OCI-LY7 (cell line): ENCODE results near the gene PITPNC1.

ENCODE experiments used
- EZH2phosphoT487 ChIP-seq: fragments of 200-600 bp; sonication (generic); IDR thresholded peaks from 2 replicates; pipeline ENCODE4 v1.6.1; 2018; ENCODE audit warnings: low read depth, borderline replicate concordance, mild to moderate bottlenecking, mixed run types, antibody characterized with exemption, low read length, moderate library complexity, mixed read lengths
- TF ChIP-seq, protein P1 (sequence below): fragments of 200-600 bp; sonication (generic); conservative IDR thresholded peaks from 2 replicates; pipeline ENCODE4 v1.5.1; 2014; ENCODE audit warnings: mild to moderate bottlenecking, antibody characterized with exemption, low read length, moderate library complexity, mixed read lengths

DNA sequence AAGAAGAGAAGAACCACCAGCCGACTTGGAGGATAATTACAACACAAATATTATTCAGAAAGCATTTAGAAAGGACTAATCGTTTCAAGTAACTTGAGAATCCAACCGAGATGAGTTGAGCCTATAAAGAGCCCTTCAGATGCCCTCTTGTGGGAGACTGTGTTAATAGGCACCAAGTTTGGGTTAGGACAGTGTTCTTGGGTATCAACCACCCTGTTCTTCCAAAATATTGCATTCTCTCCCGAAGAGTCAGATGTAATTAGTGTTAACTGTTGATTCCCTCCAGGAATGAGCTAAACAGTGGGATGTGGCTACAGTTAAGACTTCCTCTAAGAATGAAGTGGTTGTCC is 252.9 kb downstream of the PITPNC1 start:
- TF ChIP-seq, protein P1, sequence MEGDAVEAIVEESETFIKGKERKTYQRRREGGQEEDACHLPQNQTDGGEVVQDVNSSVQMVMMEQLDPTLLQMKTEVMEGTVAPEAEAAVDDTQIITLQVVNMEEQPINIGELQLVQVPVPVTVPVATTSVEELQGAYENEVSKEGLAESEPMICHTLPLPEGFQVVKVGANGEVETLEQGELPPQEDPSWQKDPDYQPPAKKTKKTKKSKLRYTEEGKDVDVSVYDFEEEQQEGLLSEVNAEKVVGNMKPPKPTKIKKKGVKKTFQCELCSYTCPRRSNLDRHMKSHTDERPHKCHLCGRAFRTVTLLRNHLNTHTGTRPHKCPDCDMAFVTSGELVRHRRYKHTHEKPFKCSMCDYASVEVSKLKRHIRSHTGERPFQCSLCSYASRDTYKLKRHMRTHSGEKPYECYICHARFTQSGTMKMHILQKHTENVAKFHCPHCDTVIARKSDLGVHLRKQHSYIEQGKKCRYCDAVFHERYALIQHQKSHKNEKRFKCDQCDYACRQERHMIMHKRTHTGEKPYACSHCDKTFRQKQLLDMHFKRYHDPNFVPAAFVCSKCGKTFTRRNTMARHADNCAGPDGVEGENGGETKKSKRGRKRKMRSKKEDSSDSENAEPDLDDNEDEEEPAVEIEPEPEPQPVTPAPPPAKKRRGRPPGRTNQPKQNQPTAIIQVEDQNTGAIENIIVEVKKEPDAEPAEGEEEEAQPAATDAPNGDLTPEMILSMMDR, result peak; percentile 67
- TF ChIP-seq EZH2phosphoT487, result no peak
